Measurements from ENCODE around the gene CHD3. TPM values are rescaled to one million over a fixed set of nuclear protein-coding genes. Genes with fewer than 3 reads are reported as not detected.

The CHD3 gene
- total RNA-seq, 2 donors from 2014 or later, result 80.6 to 171 TPM

DNA sequence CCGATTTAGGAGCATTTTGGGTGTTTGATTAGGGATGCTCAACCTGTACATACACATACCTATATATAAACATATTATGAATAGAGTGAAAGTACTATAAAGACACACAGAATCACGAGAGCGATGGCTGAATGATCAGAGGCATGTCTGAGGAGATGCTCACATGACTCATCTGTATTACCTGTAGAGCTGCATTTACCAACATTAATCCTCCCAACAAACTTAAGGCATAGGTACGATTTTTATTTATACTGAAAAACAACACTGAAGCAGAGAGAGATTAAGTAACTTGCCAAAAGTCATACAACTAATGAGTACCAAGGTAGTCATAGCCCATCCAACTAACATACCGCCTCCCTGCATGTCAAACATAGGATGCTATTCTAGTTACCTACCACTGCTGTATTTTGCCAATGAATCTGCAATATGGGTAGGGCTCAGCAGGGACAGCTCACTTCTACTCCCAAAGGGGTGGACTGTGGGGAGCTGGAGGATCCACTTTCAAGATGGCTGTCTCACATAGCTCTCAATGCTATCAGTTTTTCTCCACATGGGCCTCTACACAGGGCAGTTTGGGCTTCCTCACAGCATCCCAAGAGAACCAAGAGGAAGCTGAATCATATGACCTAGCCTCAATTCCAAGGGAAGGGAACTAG, 23.5 kb upstream of the CHD3 start:
- TF ChIP-seq, protein P1, sequence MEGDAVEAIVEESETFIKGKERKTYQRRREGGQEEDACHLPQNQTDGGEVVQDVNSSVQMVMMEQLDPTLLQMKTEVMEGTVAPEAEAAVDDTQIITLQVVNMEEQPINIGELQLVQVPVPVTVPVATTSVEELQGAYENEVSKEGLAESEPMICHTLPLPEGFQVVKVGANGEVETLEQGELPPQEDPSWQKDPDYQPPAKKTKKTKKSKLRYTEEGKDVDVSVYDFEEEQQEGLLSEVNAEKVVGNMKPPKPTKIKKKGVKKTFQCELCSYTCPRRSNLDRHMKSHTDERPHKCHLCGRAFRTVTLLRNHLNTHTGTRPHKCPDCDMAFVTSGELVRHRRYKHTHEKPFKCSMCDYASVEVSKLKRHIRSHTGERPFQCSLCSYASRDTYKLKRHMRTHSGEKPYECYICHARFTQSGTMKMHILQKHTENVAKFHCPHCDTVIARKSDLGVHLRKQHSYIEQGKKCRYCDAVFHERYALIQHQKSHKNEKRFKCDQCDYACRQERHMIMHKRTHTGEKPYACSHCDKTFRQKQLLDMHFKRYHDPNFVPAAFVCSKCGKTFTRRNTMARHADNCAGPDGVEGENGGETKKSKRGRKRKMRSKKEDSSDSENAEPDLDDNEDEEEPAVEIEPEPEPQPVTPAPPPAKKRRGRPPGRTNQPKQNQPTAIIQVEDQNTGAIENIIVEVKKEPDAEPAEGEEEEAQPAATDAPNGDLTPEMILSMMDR (IDR thresholded peaks at IDR 0.05), result no peak
- H3K4me1 ChIP-seq (ENCODE audit: control insufficient read depth in 1 of 2, low read depth in 2 of 2), result no peaks in the 10 kb centered on the region
- DNase-seq (ENCODE audit: low spot score), result no peak
- no peak for ATAC-seq (ENCODE audit: insufficient number of reproducible peaks, low FRiP score, low read depth)
- no peak overlapping the region for H3K4me3 ChIP-seq
- peaks cover 5% of the 10 kb centered on the region for H3K36me3 ChIP-seq
- no peak overlapping the region for H3K27ac ChIP-seq
- H3K27me3 ChIP-seq (replicated peaks; ENCODE audit: insufficient read depth), result no peaks in the 10 kb centered on the region
- H3K9me3 ChIP-seq, result no peaks in the 10 kb centered on the region

DNA sequence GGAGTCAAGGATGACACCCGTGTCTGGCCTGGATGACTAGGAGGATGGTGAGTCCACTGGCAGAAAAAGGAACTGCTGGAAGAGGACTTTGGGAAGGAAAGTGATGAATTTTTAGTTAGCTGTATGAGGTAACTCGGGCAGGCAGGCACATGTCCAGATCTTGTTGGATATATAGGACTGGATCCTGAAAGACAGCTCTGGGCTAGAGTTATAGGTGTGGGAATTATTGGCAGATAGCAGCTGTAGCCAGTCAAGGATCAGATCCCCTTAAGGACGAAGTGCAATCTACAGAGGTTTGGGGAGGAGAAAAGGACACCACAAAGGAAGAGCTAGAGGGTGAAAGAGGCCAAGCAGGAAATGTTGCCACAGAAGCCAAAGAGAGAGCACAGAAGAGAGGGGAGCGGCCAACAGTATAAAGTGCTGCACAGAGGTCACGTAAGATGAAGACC, 20.7 kb upstream of the CHD3 start:
- no peak overlapping the region for H3K4me3 ChIP-seq
- TF ChIP-seq, protein P1 (IDR thresholded peaks at IDR 0.05), result no peak
- ATAC-seq (ENCODE audit: insufficient number of reproducible peaks, low FRiP score, low read depth) (no peak), DNase-seq (ENCODE audit: low spot score) (no peak)
- no peaks in the 10 kb centered on the region for H3K9me3 ChIP-seq
- no peak overlapping the region for H3K27ac ChIP-seq
- H3K27me3 ChIP-seq (replicated peaks; ENCODE audit: insufficient read depth), result no peaks in the 10 kb centered on the region
- no peaks in the 10 kb centered on the region for H3K4me1 ChIP-seq (ENCODE audit: control insufficient read depth in 1 of 2, low read depth in 2 of 2)
- peaks cover 5% of the 10 kb centered on the region for H3K36me3 ChIP-seq

DNA sequence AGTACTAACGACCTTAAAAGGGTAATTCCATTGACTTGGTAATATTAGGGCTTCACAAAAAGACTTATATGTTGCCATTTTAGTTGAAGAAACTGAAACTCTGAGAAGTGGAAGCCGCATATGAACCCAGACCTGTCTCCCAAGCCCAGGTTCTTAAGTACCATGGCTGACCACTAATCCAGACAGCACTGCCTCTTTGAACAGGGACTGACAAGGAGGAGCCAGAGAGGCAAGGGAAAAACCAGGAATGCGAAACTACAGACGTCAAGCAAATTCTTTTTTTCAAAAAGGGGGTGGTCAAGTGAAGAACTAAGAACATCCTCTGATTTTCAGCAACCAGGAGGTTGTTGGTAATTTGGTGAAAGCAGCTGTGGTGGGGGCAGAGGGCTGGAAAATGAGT, 15.5 kb upstream of the CHD3 start:
- no peaks in the 10 kb centered on the region for H3K4me1 ChIP-seq (ENCODE audit: control insufficient read depth in 1 of 2, low read depth in 2 of 2)
- H3K9me3 ChIP-seq, result no peaks in the 10 kb centered on the region
- TF ChIP-seq, protein P1 (IDR thresholded peaks at IDR 0.05), result no peak
- H3K27me3 ChIP-seq (replicated peaks; ENCODE audit: insufficient read depth), result no peaks in the 10 kb centered on the region
- H3K27ac ChIP-seq, result no peak overlapping the region
- no peaks in the 10 kb centered on the region for H3K36me3 ChIP-seq
- no peak for DNase-seq (ENCODE audit: low spot score)
- ATAC-seq (ENCODE audit: insufficient number of reproducible peaks, low FRiP score, low read depth), result no peak
- H3K4me3 ChIP-seq, result no peak overlapping the region

DNA sequence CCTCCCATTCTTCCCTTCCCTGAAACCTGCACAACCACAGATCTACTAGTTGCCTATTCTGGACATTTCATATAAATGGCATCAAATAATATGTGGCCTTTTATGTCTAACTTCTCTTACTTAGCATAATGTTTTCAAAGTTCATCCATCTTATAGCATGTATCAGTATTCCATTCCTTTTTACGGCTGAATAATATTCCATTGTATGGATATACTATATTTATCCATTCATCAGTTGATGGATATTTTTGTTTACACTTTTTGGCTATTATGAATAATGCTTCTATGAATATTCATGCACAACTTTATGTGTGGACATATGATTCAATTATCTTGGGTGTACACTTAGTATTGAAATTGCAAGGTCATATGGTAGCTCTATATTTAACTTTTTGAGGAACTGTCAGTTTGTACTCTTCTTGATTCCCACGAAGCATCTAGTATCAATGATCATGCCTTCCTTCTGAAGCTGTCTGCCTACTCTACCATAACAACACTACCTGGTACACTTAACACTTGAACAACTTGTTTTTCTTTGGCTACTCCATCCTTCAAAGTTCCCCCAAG, 12.7 kb upstream of the CHD3 start:
- no peak for DNase-seq (ENCODE audit: low spot score)
- no peaks in the 10 kb centered on the region for H3K4me1 ChIP-seq (ENCODE audit: control insufficient read depth in 1 of 2, low read depth in 2 of 2)
- TF ChIP-seq, protein P1 (IDR thresholded peaks at IDR 0.05), result no peak
- no peaks in the 10 kb centered on the region for H3K36me3 ChIP-seq
- no peak for ATAC-seq (ENCODE audit: insufficient number of reproducible peaks, low FRiP score, low read depth)
- no peaks in the 10 kb centered on the region for H3K9me3 ChIP-seq
- H3K27me3 ChIP-seq (replicated peaks; ENCODE audit: insufficient read depth), result no peaks in the 10 kb centered on the region
- H3K4me3 ChIP-seq, result no peak overlapping the region
- no peak overlapping the region for H3K27ac ChIP-seq

DNA sequence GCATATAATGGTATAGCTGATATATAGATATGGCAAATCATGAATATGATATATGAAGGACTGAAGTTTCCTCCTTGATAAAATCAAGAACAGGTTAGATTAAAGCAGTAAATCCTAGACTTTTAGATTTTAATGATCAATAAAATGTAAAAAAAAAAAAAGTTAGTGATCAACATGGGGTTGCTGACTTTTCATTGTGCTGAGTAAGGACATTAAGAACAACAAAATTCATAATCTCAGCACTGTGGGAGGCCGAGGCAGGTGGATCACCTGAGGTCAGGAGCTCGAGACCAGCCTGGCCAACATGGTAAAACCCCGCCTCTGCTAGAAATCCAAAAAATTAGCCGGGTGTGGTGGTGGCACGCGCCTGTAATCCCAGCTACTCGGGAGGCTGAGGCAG, 10.4 kb upstream of the CHD3 start:
- TF ChIP-seq, protein P1 (IDR thresholded peaks at IDR 0.05), result no peak
- H3K36me3 ChIP-seq, result no peaks in the 10 kb centered on the region

More for the DNA sequence above, 10.4 kb upstream of the CHD3 start:
- Histone ChIP-seq H3K9me3 (no peaks in the 10 kb centered on the region), H3K27ac (no peak overlapping the region), H3K27me3 (replicated peaks; ENCODE audit: insufficient read depth) (no peaks in the 10 kb centered on the region), H3K4me1 (ENCODE audit: control insufficient read depth in 1 of 2, low read depth in 2 of 2) (peaks cover 0 to 22% of the 10 kb centered on the region in 2 donors), H3K4me3 (no peak overlapping the region)
- DNase-seq (ENCODE audit: low spot score) (no peak), ATAC-seq (ENCODE audit: insufficient number of reproducible peaks, low FRiP score, low read depth) (no peak)
